PC-3 (cell line): ENCODE results near the gene WDPCP.

Source experiments
- EZH2 ChIP-seq: fragments of 300-600 bp; sonication (generic); IDR thresholded peaks from one replicate; pipeline ENCODE4 v1.6.1; 2017; ENCODE audit warnings: antibody characterized with exemption, mild to moderate bottlenecking, low read length; ENCODE audit not compliant: unreplicated experiment
- TF ChIP-seq, protein P1 (sequence below): fragments of 300-600 bp; sonication (generic); conservative IDR thresholded peaks from 2 replicates; pipeline ENCODE4 v1.5.1; 2017; ENCODE audit warnings: antibody characterized with exemption, low read depth, mild to moderate bottlenecking, low read length

DNA sequence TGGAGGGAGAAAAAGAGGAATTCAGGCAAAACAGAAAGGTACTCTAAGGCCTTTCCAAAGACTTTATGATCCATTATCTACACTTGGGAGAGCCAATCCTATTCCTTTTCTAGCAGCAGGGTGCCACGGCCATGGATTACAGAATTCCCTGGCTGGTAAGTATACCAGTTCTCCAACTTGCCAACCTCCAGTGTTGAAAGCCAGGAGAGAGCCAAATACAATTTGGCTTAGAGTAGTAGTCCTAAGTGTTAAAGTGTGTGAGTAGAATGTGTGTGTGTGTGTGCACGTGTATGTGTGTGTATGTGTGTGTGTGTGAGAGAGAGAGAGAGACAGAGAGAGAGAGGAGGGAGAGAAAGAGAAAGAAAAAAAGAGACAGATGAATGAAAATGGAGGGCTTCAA is 43.3 kb downstream of the WDPCP start:
- TF ChIP-seq, protein P1, sequence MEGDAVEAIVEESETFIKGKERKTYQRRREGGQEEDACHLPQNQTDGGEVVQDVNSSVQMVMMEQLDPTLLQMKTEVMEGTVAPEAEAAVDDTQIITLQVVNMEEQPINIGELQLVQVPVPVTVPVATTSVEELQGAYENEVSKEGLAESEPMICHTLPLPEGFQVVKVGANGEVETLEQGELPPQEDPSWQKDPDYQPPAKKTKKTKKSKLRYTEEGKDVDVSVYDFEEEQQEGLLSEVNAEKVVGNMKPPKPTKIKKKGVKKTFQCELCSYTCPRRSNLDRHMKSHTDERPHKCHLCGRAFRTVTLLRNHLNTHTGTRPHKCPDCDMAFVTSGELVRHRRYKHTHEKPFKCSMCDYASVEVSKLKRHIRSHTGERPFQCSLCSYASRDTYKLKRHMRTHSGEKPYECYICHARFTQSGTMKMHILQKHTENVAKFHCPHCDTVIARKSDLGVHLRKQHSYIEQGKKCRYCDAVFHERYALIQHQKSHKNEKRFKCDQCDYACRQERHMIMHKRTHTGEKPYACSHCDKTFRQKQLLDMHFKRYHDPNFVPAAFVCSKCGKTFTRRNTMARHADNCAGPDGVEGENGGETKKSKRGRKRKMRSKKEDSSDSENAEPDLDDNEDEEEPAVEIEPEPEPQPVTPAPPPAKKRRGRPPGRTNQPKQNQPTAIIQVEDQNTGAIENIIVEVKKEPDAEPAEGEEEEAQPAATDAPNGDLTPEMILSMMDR = no peak
- TF ChIP-seq EZH2 = no peak
